ENCODE data around the gene RHOH.

- TF ChIP-seq CTCF (IDR thresholded peaks at IDR 0.05; ENCODE audit: insufficient read depth, low read depth, low read length), result no peak
- TF ChIP-seq EZH2 (IDR thresholded peaks at IDR 0.05; ENCODE audit: insufficient read depth, low read length), result no peak
Observed at GRCh38 chr4:40233227-40233626, 36.4 kb downstream of the RHOH start.

All from astrocyte (in vitro differentiated cells and primary cell).